Measurements from ENCODE around the gene CLEC2D.
"Not testable (repeated sequence)": the region's sequence is repeated elsewhere in the genome, so short reads cannot be mapped to it uniquely, and the experiment has no call there.

CLEC2D gene

GRCh38 chr12:9717070-9717925 lies 47.8 kb downstream of the CLEC2D start:
- no peak for DNase-seq
- in situ Hi-C loops (cut with MboI; ENCODE audit: low pct_unique_long_range_greater_than_20kb, low sequenced_read_pairs): no loop called here

GRCh38 chr12:9718968-9719367 lies 49.5 kb downstream of the CLEC2D start:
- DNase-seq: no peak
- in situ Hi-C loops (cut with MboI; ENCODE audit: low pct_unique_long_range_greater_than_20kb, low sequenced_read_pairs): no loop called here

- in situ Hi-C loops (cut with MboI; ENCODE audit: low pct_unique_long_range_greater_than_20kb, low sequenced_read_pairs): no loop called here
- DNase-seq: no peak
These were observed 50.3 kb downstream of the CLEC2D start for GRCh38 chr12:9719790-9720189.

GRCh38 chr12:9721394-9722092 lies 52.0 kb downstream of the CLEC2D start:
- in situ Hi-C loops (cut with MboI; ENCODE audit: low pct_unique_long_range_greater_than_20kb, low sequenced_read_pairs): no loop called here
- DNase-seq: no peak

GRCh38 chr12:9724023-9724422 lies 54.5 kb downstream of the CLEC2D start:
- DNase-seq: no peak
- in situ Hi-C loops (cut with MboI; ENCODE audit: low pct_unique_long_range_greater_than_20kb, low sequenced_read_pairs): no loop called here

GRCh38 chr12:9725213-9725870 lies 55.8 kb downstream of the CLEC2D start:
- in situ Hi-C loops (cut with MboI; ENCODE audit: low pct_unique_long_range_greater_than_20kb, low sequenced_read_pairs): no loop called here
- DNase-seq: no peak

- no peak for DNase-seq
- in situ Hi-C loops (cut with MboI; ENCODE audit: low pct_unique_long_range_greater_than_20kb, low sequenced_read_pairs): no loop called here
These were observed 58.3 kb downstream of the CLEC2D start for GRCh38 chr12:9727813-9728212.

- in situ Hi-C loops (cut with MboI; ENCODE audit: low pct_unique_long_range_greater_than_20kb, low sequenced_read_pairs): no loop called here
These were observed 59.6 kb downstream of the CLEC2D start for GRCh38 chr12:9729082-9729481.

GRCh38 chr12:9730011-9730410 lies 60.5 kb downstream of the CLEC2D start:
- DNase-seq: peak; percentile 73
- in situ Hi-C loops (cut with MboI; ENCODE audit: low pct_unique_long_range_greater_than_20kb, low sequenced_read_pairs): no loop called here

More at GRCh38 chr12:9729082-9729481, 59.6 kb downstream of the CLEC2D start:
- DNase-seq: no peak

GRCh38 chr12:9730591-9730990 lies 61.1 kb downstream of the CLEC2D start:
- in situ Hi-C loops (cut with MboI; ENCODE audit: low pct_unique_long_range_greater_than_20kb, low sequenced_read_pairs): no loop called here
- DNase-seq: peak; percentile 67

GRCh38 chr12:9731393-9731792 lies 61.9 kb downstream of the CLEC2D start:
- in situ Hi-C loops (cut with MboI; ENCODE audit: low pct_unique_long_range_greater_than_20kb, low sequenced_read_pairs): no loop called here
- DNase-seq: peak; percentile 62

GRCh38 chr12:9731797-9732196 lies 62.3 kb downstream of the CLEC2D start:
- in situ Hi-C loops (cut with MboI; ENCODE audit: low pct_unique_long_range_greater_than_20kb, low sequenced_read_pairs): no loop called here
- DNase-seq: peak; percentile 57

GRCh38 chr12:9732921-9733461 lies 63.5 kb downstream of the CLEC2D start, which contains the start of gene CLECL1:
CLECL1 (minus strand) TSS chr12:9733097.
- peak; percentile 86 for DNase-seq
- in situ Hi-C loops (cut with MboI; ENCODE audit: low pct_unique_long_range_greater_than_20kb, low sequenced_read_pairs): no loop called here

GRCh38 chr12:9735601-9736000 lies 66.1 kb downstream of the CLEC2D start:
- in situ Hi-C loops (cut with MboI; ENCODE audit: low pct_unique_long_range_greater_than_20kb, low sequenced_read_pairs): no loop called here
- DNase-seq: no peak

- in situ Hi-C loops (cut with MboI; ENCODE audit: low pct_unique_long_range_greater_than_20kb, low sequenced_read_pairs): no loop called here
- DNase-seq: peak; percentile 91
These were observed 67.6 kb downstream of the CLEC2D start for GRCh38 chr12:9736936-9737705.

- DNase-seq; in situ Hi-C loops (cut with MboI; ENCODE audit: low pct_unique_long_range_greater_than_20kb, low sequenced_read_pairs): not testable (repeated sequence)
These were observed 69.4 kb downstream of the CLEC2D start for GRCh38 chr12:9738905-9739304.

- in situ Hi-C loops (cut with MboI; ENCODE audit: low pct_unique_long_range_greater_than_20kb, low sequenced_read_pairs); DNase-seq: not testable (repeated sequence)
These were observed 70.0 kb downstream of the CLEC2D start for GRCh38 chr12:9739404-9740105.

GRCh38 chr12:9740106-9740750 lies 70.7 kb downstream of the CLEC2D start:
- no peak for DNase-seq
- in situ Hi-C loops (cut with MboI; ENCODE audit: low pct_unique_long_range_greater_than_20kb, low sequenced_read_pairs): no loop called here
